ENCODE results near the gene ZGPAT. TPM values are rescaled to one million over a fixed set of nuclear protein-coding genes. Genes with fewer than 3 reads are reported as not detected.

Gene ZGPAT
- total RNA-seq, 1 experiment from 2014 or later = 35.8 TPM

GRCh38 chr20:63734111-63734945 is 26.5 kb downstream of the ZGPAT start:
- no peak overlapping the region for H3K27ac ChIP-seq (ENCODE audit: low read length)
- ChIA-PET CTCF (interaction anchor here (1.0 kb wide), 1 partner anchor 197 kb away, joined by 3 read pairs; the partner anchor contains the start of gene PTK6), POLR2A (interaction anchor here (0.6 kb wide), 1 partner anchor 161 kb away, joined by 10 read pairs; no protein-coding TSS in a partner anchor)
- 0 out of 2 replicates have a peak, but pooled peaks cover 2% of the 10 kb centered on the region for H3K36me3 ChIP-seq (ENCODE audit: control insufficient read depth, insufficient read depth, low read length)
- no peaks in the 10 kb centered on the region for H3K27me3 ChIP-seq (ENCODE audit: control insufficient read depth, insufficient read depth, low read length)
- no peak for TF ChIP-seq TCF7L2 (IDR thresholded peaks at IDR 0.05; ENCODE audit: low read depth, low read length)
- no peaks in the 10 kb centered on the region for H3K9me3 ChIP-seq (ENCODE audit: control insufficient read depth, insufficient read depth, low read depth, low read length)
- peaks cover 32% of the 10 kb centered on the region for H3K4me1 ChIP-seq (ENCODE audit: control insufficient read depth, insufficient read depth, low read length)
- ATAC-seq (no peak), DNase-seq (ENCODE audit: low read depth, low spot score) (no peak)
- intact Hi-C loops (cut with micrococcal nuclease; ENCODE audit: unreplicated experiment) = no loop called here
- no TSS peak for BruUV-seq (replicated peaks)
- no peak overlapping the region for H3K4me3 ChIP-seq (ENCODE audit: low read depth in 2 of 2, low read length in 2 of 2)
- in situ Hi-C loops (cut with HindIII; ENCODE audit: low pct_unique_long_range_greater_than_20kb, low sequenced_read_pairs) = no loop called here

GRCh38 chr20:63734946-63735858 is 27.4 kb downstream of the ZGPAT start:
- H3K4me1 ChIP-seq (ENCODE audit: control insufficient read depth, insufficient read depth, low read length) = peaks cover 32% of the 10 kb centered on the region
- ChIA-PET CTCF (interaction anchor here (0.5 kb wide), 1 partner anchor 50 kb away, joined by 5 read pairs; no protein-coding TSS in a partner anchor), POLR2A (interaction anchor here (0.6 kb wide), 1 partner anchor 160 kb away, joined by 10 read pairs; no protein-coding TSS in a partner anchor)
- H3K27me3 ChIP-seq (ENCODE audit: control insufficient read depth, insufficient read depth, low read length) = no peaks in the 10 kb centered on the region
- no peak overlapping the region for H3K27ac ChIP-seq (ENCODE audit: low read length)
- TSS peak; percentile 52 for BruUV-seq (replicated peaks)
- H3K9me3 ChIP-seq (ENCODE audit: control insufficient read depth, insufficient read depth, low read depth, low read length) = no peaks in the 10 kb centered on the region
- DNase-seq (ENCODE audit: low read depth, low spot score) (no peak), ATAC-seq (no peak)
- TF ChIP-seq, protein P1, sequence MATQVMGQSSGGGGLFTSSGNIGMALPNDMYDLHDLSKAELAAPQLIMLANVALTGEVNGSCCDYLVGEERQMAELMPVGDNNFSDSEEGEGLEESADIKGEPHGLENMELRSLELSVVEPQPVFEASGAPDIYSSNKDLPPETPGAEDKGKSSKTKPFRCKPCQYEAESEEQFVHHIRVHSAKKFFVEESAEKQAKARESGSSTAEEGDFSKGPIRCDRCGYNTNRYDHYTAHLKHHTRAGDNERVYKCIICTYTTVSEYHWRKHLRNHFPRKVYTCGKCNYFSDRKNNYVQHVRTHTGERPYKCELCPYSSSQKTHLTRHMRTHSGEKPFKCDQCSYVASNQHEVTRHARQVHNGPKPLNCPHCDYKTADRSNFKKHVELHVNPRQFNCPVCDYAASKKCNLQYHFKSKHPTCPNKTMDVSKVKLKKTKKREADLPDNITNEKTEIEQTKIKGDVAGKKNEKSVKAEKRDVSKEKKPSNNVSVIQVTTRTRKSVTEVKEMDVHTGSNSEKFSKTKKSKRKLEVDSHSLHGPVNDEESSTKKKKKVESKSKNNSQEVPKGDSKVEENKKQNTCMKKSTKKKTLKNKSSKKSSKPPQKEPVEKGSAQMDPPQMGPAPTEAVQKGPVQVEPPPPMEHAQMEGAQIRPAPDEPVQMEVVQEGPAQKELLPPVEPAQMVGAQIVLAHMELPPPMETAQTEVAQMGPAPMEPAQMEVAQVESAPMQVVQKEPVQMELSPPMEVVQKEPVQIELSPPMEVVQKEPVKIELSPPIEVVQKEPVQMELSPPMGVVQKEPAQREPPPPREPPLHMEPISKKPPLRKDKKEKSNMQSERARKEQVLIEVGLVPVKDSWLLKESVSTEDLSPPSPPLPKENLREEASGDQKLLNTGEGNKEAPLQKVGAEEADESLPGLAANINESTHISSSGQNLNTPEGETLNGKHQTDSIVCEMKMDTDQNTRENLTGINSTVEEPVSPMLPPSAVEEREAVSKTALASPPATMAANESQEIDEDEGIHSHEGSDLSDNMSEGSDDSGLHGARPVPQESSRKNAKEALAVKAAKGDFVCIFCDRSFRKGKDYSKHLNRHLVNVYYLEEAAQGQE (IDR thresholded peaks at IDR 0.05; ENCODE audit: insufficient read depth in 1 of 2, low read depth in 2 of 2, low read length in 1 of 2) = no peak
- no peak for TF ChIP-seq TCF7L2 (IDR thresholded peaks at IDR 0.05; ENCODE audit: low read depth, low read length)
- TF ChIP-seq, protein P2, sequence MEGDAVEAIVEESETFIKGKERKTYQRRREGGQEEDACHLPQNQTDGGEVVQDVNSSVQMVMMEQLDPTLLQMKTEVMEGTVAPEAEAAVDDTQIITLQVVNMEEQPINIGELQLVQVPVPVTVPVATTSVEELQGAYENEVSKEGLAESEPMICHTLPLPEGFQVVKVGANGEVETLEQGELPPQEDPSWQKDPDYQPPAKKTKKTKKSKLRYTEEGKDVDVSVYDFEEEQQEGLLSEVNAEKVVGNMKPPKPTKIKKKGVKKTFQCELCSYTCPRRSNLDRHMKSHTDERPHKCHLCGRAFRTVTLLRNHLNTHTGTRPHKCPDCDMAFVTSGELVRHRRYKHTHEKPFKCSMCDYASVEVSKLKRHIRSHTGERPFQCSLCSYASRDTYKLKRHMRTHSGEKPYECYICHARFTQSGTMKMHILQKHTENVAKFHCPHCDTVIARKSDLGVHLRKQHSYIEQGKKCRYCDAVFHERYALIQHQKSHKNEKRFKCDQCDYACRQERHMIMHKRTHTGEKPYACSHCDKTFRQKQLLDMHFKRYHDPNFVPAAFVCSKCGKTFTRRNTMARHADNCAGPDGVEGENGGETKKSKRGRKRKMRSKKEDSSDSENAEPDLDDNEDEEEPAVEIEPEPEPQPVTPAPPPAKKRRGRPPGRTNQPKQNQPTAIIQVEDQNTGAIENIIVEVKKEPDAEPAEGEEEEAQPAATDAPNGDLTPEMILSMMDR (IDR thresholded peaks at IDR 0.05) = no peak
- TF ChIP-seq POLR2AphosphoS5 (IDR thresholded peaks at IDR 0.05; ENCODE audit: low read depth, low read length) = no peak
- no peak for TF ChIP-seq SIN3A (IDR thresholded peaks at IDR 0.05; ENCODE audit: borderline replicate concordance, insufficient read depth, low read depth, low read length)
- intact Hi-C loops (cut with micrococcal nuclease; ENCODE audit: unreplicated experiment) = no loop called here
- no peak overlapping the region for H3K4me3 ChIP-seq (ENCODE audit: low read depth in 2 of 2, low read length in 2 of 2)
- no peaks in the 10 kb centered on the region for H3K36me3 ChIP-seq (ENCODE audit: control insufficient read depth, insufficient read depth, low read length)
- in situ Hi-C loops (cut with HindIII; ENCODE audit: low pct_unique_long_range_greater_than_20kb, low sequenced_read_pairs) = no loop called here

Data from Panc1 (cell line).